Transverse colon (tissue), 3 donors: ENCODE results near the gene RAB13.
"Not testable (repeated sequence)": the region's sequence is repeated elsewhere in the genome, so short reads cannot be mapped to it uniquely, and the experiment has no call there.

Experiments used
- CTCF ChIP-seq, 5 experiments: fragments of 200-600 bp in 3 of 5; fragments of 450-650 bp in 2 of 5; sonication (generic) in 3 of 5; IDR thresholded peaks; 1 replicate in 2 of 5; 2 replicates in 3 of 5; pipeline ENCODE4 v1.5.1; 2016 to 2017; ENCODE audit warnings: antibody characterized with exemption in 5 of 5, inconsistent platforms in 3 of 5, mild to moderate bottlenecking in 2 of 5, moderate library complexity in 1 of 5
- EP300 ChIP-seq: sonication (generic); formaldehyde crosslinking; IDR thresholded peaks from one replicate; pipeline ENCODE4 v1.6.1; 2017; ENCODE audit warnings: antibody characterized with exemption, low read depth

- not testable (repeated sequence) for TF ChIP-seq EP300; CTCF (IDR thresholded peaks at IDR 0.05)
Measured at GRCh38 chr1:153979091-153979490, 7.0 kb downstream of the RAB13 start.
